PC-9 (cell line): Measurements from ENCODE around the gene DVL2. TPM values are rescaled to one million over a fixed set of nuclear protein-coding genes. Genes with fewer than 3 reads are reported as not detected.

Experiments
- BruUV-seq: library from RNA; stranded (reverse); fragments of 400-500 nt; replicated peaks from 2 replicates; lab custom pipeline; 2021; lab: Mats Ljungman, UMichigan
- CTCF ChIA-PET: fragments of 300-600 bp; sonication (Branson Sonifier 250); formaldehyde crosslinking; loops from one replicate; lab custom pipeline; 2022; ENCODE audit warnings: antibody characterized with exemption; lab: Charles Lee
- POLR2A ChIA-PET: fragments of 300-600 bp; sonication (Branson Sonifier 250); formaldehyde crosslinking; loops from one replicate; lab custom pipeline; 2022; ENCODE audit warnings: antibody characterized with exemption; ENCODE audit not compliant: unreplicated experiment; lab: Charles Lee
- DNase-seq, 2 experiments: peaks; one replicate each; pipeline versions ENCODE4 v3.0.0 to v3.0.0-alpha.2; 2015 to 2022; ENCODE audit warnings: mixed read lengths in 1 of 2
- H2AFZ ChIP-seq: fragments of 200-600 bp; sonication (generic); 2 replicates; pipeline ENCODE4 v1.8.1; 2017; ENCODE audit warnings: antibody characterized with exemption
- H3F3A ChIP-seq: fragments of 200-600 bp; sonication (generic); 2 replicates; pipeline ENCODE4 v1.8.1; 2017; ENCODE audit warnings: antibody characterized with exemption, mild to moderate bottlenecking, low read depth; ENCODE audit not compliant: insufficient read depth
- H3K27ac ChIP-seq: fragments of 200-600 bp; sonication (generic); 2 replicates; pipeline ENCODE4 v1.6.1; 2016; ENCODE audit warnings: mixed run types
- H3K27me3 ChIP-seq: fragments of 200-600 bp; sonication (generic); 2 replicates; pipeline ENCODE4 v1.6.1; 2016; ENCODE audit warnings: low read depth, mixed run types; ENCODE audit not compliant: insufficient read depth
- H3K36me3 ChIP-seq: fragments of 200-600 bp; sonication (generic); 2 replicates; pipeline ENCODE4 v1.6.1; 2016; ENCODE audit warnings: low read depth, mixed run types
- H3K4me1 ChIP-seq: fragments of 200-600 bp; sonication (generic); replicated peaks from 2 replicates; pipeline ENCODE4 v1.6.1; 2016; ENCODE audit warnings: mixed run types; ENCODE audit not compliant: insufficient read depth
- H3K4me2 ChIP-seq: fragments of 200-600 bp; sonication (generic); 2 replicates; pipeline ENCODE4 v1.6.1; 2017; ENCODE audit warnings: mixed run types
- H3K4me3 ChIP-seq: fragments of 200-600 bp; sonication (generic); 2 replicates; pipeline ENCODE4 v1.6.1; 2016; ENCODE audit warnings: mixed run types
- H3K79me2 ChIP-seq: fragments of 200-600 bp; sonication (generic); 2 replicates; pipeline ENCODE4 v1.6.1; 2017; ENCODE audit warnings: low read depth, mixed run types
- H3K9me2 ChIP-seq: fragments of 200-600 bp; sonication (generic); 2 replicates; pipeline ENCODE4 v1.8.1; 2017; ENCODE audit warnings: mild to moderate bottlenecking; ENCODE audit not compliant: insufficient read depth
- H3K9me3 ChIP-seq: fragments of 200-600 bp; sonication (generic); 2 replicates; pipeline ENCODE4 v1.8.1; 2016; ENCODE audit warnings: low read depth; ENCODE audit not compliant: insufficient read depth
- H4K20me1 ChIP-seq: fragments of 200-600 bp; sonication (generic); 2 replicates; pipeline ENCODE4 v1.8.1; 2017; ENCODE audit not compliant: insufficient read depth
- EZH2 ChIP-seq: fragments of 200-600 bp; sonication (generic); IDR thresholded peaks from 2 replicates; pipeline ENCODE4 v1.8.0; 2017; ENCODE audit warnings: antibody characterized with exemption, low read depth
- intact Hi-C: fragments of 100-400 bp; cut with micrococcal nuclease; formaldehyde crosslinking; loops from one replicate; pipeline ENCODE4 v1.10.0; 2022; ENCODE audit not compliant: unreplicated experiment
- total RNA-seq: library from RNA; stranded (reverse); gene quantifications from 2 replicates; pipeline ENCODE4 v1.2.3, GENCODE V29; 2021
- TF ChIP-seq, protein P1 (sequence below): fragments of 200-600 bp; sonication (generic); conservative IDR thresholded peaks from 2 replicates; pipeline ENCODE4 v1.6.1; 2017; ENCODE audit warnings: mixed run types, antibody characterized with exemption, mild to moderate bottlenecking, moderate library complexity

Gene DVL2
- total RNA-seq, 1 experiment from 2014 or later: 86.8 TPM

DNA sequence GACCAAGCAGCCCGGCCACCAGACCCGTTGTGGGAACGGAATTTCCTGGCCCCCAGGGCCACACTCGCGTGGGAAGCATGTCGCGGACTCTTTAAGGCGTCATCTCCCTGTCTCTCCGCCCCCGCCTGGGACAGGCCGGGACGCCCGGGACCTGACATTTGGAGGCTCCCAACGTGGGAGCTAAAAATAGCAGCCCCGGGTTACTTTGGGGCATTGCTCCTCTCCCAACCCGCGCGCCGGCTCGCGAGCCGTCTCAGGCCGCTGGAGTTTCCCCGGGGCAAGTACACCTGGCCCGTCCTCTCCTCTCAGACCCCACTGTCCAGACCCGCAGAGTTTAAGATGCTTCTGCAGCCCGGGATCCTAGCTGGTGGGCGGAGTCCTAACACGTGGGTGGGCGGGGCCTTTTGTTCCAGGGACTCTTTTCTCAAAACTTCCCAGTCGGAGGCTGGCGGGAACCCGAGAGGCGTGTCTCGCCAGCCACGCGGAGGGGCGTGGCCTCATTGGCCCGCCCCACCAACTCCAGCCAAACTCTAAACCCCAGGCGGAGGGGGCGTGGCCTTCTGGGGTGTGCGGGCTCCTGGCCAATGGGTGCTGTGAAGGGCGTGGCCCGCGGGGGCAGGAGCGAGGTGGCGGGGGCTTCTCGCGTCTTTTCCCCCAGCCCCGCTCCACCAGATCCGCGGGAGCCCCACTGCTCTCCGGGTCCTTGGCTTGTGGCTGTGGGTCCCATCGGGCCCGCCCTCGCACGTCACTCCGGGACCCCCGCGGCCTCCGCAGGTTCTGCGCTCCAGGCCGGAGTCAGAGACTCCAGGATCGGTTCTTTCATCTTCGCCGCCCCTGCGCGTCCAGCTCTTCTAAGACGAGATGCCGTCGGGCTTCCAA, 47.0 kb upstream of the DVL2 start, which contains the start of gene SLC2A4:
Gene SLC2A4 (plus strand): TSS at position 645 of the 879 bp plus-strand sequence. CDS start 217 bp downstream, at position 862.
- 0 out of 2 replicates have a peak, but pooled peaks cover 4% of the 10 kb centered on the region for H3K4me1 ChIP-seq
- ChIA-PET CTCF (interaction anchor here (0.6 to 0.7 kb wide), 3 partner anchors 117 to 298 kb away, joined by 3 to 7 read pairs (median 4); partner anchors contain the start of gene CD68), POLR2A (interaction anchor here (0.6 to 1.0 kb wide), 4 partner anchors 23 to 221 kb away, joined by 4 to 18 read pairs (median 6); partner anchors contain the start of genes ACADVL and DLG4)

DNA sequence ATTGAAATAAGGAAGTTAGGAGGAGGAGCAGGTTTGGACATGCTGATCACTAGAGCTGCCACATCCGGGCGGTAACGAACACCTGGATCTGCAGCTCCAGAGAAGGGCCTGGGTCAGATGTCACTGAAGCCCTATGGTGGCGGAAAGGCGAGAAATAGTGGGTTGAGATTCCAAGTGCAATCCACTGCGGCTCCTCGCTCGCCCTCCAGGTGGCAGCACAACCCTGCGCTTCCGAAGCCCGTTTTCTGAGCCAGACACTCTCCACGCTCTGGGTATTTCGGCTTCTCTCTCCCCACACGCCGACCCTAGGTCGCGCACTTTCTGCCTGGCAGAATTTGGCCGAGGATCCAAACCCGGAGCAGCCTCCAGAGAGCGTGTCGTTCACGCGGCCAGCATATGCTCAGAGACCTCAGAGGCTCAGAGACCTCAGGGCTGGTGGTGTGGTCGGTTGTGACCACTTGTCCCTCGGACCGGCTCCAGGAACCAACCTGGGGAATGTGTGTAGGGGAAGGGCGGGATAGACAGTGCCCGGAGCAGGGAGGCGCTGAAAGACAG, 46.3 kb upstream of the DVL2 start:
- CTCF ChIA-PET: interaction anchor here (0.6 to 1.7 kb wide), 4 partner anchors 49 to 280 kb away, joined by 3 to 6 read pairs (median 5); partner anchors contain the start of gene TMEM256
- Histone ChIP-seq H3K27ac (peak overlapping the region; percentile 62), H3K79me2 (no peaks in the 10 kb centered on the region), H3K36me3 (no peaks in the 10 kb centered on the region), H3F3A (peaks cover 12% of the 10 kb centered on the region; the same call in 1 of the 2 replicates), H3K9me3 (no peaks in the 10 kb centered on the region), H3K4me2 (peak overlapping the region; percentile 93), H3K9me2 (no peaks in the 10 kb centered on the region), H2AFZ (peak overlapping the region; percentile 78), H3K4me1 (0 out of 2 replicates have a peak, but pooled peaks cover 4% of the 10 kb centered on the region), H3K4me3 (peak overlapping the region; percentile 55), H4K20me1 (no peaks in the 10 kb centered on the region), H3K27me3 (no peaks in the 10 kb centered on the region)
- TSS peak; percentile 41 for BruUV-seq
- no peak for TF ChIP-seq EZH2
- TF ChIP-seq, protein P1, sequence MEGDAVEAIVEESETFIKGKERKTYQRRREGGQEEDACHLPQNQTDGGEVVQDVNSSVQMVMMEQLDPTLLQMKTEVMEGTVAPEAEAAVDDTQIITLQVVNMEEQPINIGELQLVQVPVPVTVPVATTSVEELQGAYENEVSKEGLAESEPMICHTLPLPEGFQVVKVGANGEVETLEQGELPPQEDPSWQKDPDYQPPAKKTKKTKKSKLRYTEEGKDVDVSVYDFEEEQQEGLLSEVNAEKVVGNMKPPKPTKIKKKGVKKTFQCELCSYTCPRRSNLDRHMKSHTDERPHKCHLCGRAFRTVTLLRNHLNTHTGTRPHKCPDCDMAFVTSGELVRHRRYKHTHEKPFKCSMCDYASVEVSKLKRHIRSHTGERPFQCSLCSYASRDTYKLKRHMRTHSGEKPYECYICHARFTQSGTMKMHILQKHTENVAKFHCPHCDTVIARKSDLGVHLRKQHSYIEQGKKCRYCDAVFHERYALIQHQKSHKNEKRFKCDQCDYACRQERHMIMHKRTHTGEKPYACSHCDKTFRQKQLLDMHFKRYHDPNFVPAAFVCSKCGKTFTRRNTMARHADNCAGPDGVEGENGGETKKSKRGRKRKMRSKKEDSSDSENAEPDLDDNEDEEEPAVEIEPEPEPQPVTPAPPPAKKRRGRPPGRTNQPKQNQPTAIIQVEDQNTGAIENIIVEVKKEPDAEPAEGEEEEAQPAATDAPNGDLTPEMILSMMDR: peak; percentile 96
- peak; percentile 74 to 91 for DNase-seq
- POLR2A ChIA-PET: interaction anchor here (0.6 to 1.0 kb wide), 3 partner anchors 55 to 153 kb away, joined by 4 to 7 read pairs (median 5); partner anchors contain the start of genes ACADVL and DLG4
- intact Hi-C loops: loop anchor here (1.0 to 2.0 kb wide), 6 partner anchors 16 to 408 kb away; partner anchors contain the start of genes SENP3, SOX15 and WRAP53

More for the DNA sequence above, 47.0 kb upstream of the DVL2 start, which contains the start of gene SLC2A4:
- peak within 1 kb of the TSS; percentile 62 for H3K27ac ChIP-seq
- H3K4me2 ChIP-seq: peak within 1 kb of the TSS; percentile 93
- intact Hi-C loops: loop anchor here (1.0 to 2.0 kb wide), 3 partner anchors 65 to 407 kb away; partner anchors contain the start of genes SOX15 and WRAP53
- DNase-seq: peak; percentile 89 to 98
- no peaks in the 10 kb centered on the region for H3K9me2 ChIP-seq
- peak within 1 kb of the TSS; percentile 78 for H2AFZ ChIP-seq
- BruUV-seq: no TSS peak
- H3F3A ChIP-seq: peaks cover 12% of the 10 kb centered on the region; the same call in 1 of the 2 replicates
- H3K27me3 ChIP-seq: no peaks in the 10 kb centered on the region
- peak within 1 kb of the TSS; percentile 55 for H3K4me3 ChIP-seq
- no peaks in the 10 kb centered on the region for H4K20me1 ChIP-seq
- H3K36me3 ChIP-seq: no peaks in the 10 kb centered on the region
- TF ChIP-seq, protein P1: no peak
- no peak for TF ChIP-seq EZH2
- no peaks in the 10 kb centered on the region for H3K79me2 ChIP-seq
- no peaks in the 10 kb centered on the region for H3K9me3 ChIP-seq

DNA sequence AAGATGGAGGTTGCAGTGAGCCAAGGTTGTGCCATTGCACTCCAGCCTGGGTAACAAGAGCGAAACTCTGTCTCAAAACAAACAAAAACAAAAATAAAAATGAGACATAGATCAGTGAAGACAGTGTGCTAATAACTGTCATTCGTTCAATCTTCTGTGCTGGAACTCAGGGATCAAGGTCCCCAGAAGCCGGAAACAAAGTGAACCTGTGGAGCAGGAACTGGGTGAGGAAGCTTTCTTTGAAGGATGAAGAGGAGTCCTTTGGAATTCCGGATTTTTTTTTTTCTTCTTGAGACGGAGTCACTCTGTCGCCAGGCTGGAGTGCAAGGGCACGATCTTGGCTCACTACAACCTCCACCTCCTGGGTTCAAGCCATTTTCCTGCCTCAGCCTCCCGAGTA, 45.1 kb upstream of the DVL2 start:
- intact Hi-C loops: no loop called here
- H3F3A ChIP-seq: peaks cover 12% of the 10 kb centered on the region; the same call in 1 of the 2 replicates
- H3K79me2 ChIP-seq: no peaks in the 10 kb centered on the region
- ChIA-PET CTCF (interaction anchor here (1.7 kb wide), 1 partner anchor 281 kb away, joined by 6 read pairs; no protein-coding TSS in a partner anchor), POLR2A (no interaction called here)
- no TSS peak for BruUV-seq
- H3K9me3 ChIP-seq: no peaks in the 10 kb centered on the region
- DNase-seq: no peak
- no peak overlapping the region for H3K4me2 ChIP-seq
- no peak overlapping the region for H3K4me3 ChIP-seq
- H2AFZ ChIP-seq: no peak overlapping the region
- H3K9me2 ChIP-seq: no peaks in the 10 kb centered on the region; the same call in 1 of the 2 replicates
- no peaks in the 10 kb centered on the region for H4K20me1 ChIP-seq
- TF ChIP-seq, protein P1: no peak
- no peak for TF ChIP-seq EZH2
- no peaks in the 10 kb centered on the region for H3K36me3 ChIP-seq
- H3K27me3 ChIP-seq: no peaks in the 10 kb centered on the region
- 0 out of 2 replicates have a peak, but pooled peaks cover 4% of the 10 kb centered on the region for H3K4me1 ChIP-seq
- no peak overlapping the region for H3K27ac ChIP-seq
